ENCODE results near the gene PPTC7.
A peak's percentile ranks its signal among the peaks of the same experiment; 100 is the strongest.
"Not testable (repeated sequence)": the region's sequence is repeated elsewhere in the genome, so short reads cannot be mapped to it uniquely, and the experiment has no call there.

Gene PPTC7, protein sequence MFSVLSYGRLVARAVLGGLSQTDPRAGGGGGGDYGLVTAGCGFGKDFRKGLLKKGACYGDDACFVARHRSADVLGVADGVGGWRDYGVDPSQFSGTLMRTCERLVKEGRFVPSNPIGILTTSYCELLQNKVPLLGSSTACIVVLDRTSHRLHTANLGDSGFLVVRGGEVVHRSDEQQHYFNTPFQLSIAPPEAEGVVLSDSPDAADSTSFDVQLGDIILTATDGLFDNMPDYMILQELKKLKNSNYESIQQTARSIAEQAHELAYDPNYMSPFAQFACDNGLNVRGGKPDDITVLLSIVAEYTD

GRCh38 chr12:110583137-110584059 is at the start of gene PPTC7:
Gene PPTC7, minus strand, starts transcription at chr12:110583318. Its CDS starts 287 bp downstream, at chr12:110583031.
- peak; percentile 95 to 96 for DNase-seq

GRCh38 chr12:110627500-110628195 is 44.5 kb upstream of the PPTC7 start:
- no peak for DNase-seq

- DNase-seq, result no peak
These were observed 39.5 kb upstream of the PPTC7 start for GRCh38 chr12:110622582-110622981.

DNA sequence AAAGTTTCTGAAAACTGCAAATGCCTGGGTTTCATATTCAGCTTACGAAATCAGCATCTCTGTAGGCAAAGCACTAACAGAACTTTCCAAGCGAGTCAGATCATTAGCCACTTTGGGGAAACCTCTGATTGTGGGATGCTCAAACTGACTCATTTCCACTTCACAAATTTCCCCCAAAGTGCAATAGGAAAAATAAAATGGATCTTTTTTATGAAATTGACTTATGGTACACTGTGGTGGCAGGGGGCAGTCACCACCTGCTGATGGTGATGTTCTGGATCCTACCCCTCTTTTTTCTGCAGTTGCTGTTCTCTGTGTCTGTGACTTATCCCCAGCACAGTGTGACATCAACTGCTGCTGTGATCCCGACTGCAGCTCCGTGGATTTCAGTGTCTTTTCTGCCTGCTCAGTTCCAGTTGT is 36.4 kb upstream of the PPTC7 start:
- DNase-seq, result no peak

- DNase-seq, result no peak
These were observed 33.5 kb upstream of the PPTC7 start for GRCh38 chr12:110616471-110617115.

DNA sequence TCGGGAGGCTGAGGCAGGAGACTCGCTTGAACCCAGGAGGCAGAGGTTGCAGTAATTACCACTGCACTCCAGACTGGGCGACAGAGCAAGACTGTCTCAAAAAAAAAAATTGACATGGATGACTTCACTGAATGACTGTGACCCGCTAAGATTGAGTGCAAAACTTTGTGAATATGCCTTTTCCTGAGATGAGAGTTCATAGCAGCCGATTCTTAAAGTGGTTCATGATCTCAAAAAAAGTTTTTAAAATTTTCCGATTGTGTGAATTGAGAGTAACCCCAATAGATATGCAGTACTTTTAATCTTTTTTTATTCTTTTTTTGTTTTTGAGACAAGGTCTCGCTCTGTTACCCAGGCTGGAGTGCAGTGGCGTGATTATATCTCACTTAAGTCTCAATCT is 32.1 kb upstream of the PPTC7 start:
- no peak for DNase-seq

DNA sequence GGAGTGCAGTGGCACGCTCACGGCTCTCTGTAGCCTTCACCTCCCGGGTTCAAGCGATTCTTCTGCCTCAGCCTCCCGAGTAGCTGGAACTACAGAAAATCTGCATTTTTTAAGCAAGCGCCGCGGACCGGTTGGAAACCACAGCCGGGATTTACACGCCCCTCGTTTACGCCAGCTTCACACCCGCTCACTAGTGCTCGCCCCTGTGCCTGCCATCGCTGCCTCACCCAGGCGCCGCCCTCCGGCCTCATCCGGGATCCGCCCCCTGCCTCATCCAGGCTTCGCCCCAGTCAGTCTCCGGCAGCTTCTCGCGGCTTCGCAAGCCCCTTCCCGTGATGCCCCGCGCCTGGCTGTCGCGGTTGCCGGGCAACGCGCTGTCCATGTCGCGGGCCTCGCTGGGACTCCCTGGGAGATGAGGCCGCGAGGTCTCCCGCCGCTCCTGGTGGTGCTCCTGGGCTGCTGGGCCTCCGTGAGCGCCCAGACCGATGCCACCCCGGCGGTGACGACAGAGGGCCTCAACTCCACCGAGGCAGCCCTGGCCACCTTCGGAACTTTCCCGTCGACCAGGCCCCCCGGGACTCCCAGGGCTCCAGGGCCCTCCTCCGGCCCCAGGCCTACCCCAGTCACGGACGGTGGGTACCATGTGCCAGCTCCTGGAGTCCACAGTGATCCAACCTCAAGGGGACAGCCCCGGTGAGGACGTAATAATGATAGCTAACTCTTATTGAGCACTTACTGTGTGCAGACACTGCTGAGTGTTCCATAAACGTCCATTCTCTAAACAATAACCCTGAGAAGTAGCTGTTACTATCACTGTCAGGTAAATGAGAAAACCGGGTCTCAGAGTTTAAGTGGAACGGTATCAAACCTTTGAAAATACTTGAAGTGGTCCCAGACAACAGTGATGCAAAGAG is 30.9 kb upstream of the PPTC7 start, which contains the start of gene TCTN1:
TCTN1 (plus strand) TSS at position 359 of the 914 bp plus-strand sequence; CDS start at position 413, 54 bp downstream.
- peak; percentile 90 to 95 for DNase-seq

DNA sequence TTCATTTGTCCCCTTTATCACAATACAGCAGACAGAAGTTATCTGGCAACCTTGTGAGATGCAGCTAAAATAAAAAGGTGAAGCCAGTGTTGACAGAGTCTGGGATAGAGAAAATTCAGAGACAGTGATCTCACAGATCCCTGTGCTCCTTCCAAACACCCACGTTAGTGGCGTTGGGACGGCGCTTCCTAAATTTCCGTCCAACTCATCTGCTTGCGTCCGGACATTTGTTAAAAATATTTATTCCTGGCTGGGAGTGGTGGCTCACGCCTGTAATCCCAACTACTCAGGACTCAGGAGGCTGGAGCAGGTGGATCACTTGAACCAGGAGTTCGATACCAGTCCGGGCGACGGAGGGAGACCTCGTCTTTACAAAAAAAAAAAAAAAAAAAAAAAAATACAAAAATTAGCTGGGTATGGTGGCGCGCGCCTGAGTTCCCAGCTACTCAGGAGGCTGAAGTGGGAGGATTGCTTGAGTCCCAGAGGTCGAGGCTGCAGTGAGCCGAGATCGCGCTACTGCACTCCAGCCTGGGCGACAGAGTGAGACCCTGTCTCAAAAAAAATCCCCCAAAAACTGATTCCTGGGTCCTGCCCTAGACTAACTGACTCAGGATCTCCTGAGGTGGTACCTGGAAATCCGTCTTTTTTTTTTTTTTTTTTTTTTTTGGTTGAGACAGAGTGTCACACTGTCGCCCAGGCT is 30.1 kb upstream of the PPTC7 start:
- no peak for DNase-seq

- DNase-seq, result no peak
These were observed 23.1 kb upstream of the PPTC7 start for GRCh38 chr12:110606253-110606611.

GRCh38 chr12:110602085-110602814 is 19.1 kb upstream of the PPTC7 start:
- peak; percentile 49 to 63 for DNase-seq

DNA sequence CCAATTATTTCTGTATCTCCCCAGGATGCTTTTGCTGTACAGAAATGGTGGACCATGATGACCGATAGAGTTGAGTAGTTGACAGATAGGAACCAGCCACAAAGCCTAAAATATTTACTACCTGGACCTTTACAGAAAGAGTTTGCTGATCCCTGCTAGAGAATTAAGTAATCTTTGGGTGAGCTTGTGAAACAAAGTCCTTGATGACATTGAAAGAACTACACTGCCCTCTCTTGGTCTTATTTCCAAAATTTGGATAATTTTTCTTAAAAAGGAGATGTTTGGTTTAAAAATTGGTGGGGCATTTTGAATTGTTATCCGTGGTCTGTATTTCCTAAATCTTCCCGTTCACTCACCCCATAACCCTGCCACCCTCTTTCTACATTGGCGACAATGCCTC is 17.1 kb upstream of the PPTC7 start:
- peak in 1 of 2 experiments; percentile 22 for DNase-seq

DNA sequence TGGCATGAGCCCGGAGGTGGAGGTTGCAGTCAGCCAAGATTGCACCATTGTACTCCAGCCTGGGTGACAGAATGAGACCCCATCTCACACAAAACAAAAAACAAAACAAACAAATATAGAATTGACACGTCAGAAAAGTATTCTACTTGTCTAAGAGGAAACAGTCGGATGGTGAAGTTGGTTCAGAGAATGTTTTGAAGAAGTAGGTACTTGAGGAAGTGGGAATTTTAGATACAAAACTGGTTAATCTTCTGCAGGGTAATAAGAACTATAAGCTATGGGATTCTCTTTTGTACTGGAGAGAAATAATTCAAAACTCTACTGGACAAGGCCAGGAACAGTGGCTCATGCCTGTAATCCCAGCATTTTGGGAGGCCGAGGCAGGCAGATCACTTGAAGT is 16.2 kb upstream of the PPTC7 start:
- no peak for DNase-seq

GRCh38 chr12:110597885-110598284 is 14.8 kb upstream of the PPTC7 start:
- DNase-seq, result no peak

GRCh38 chr12:110592919-110593318 is 9.8 kb upstream of the PPTC7 start:
- DNase-seq, result not testable (repeated sequence)

DNA sequence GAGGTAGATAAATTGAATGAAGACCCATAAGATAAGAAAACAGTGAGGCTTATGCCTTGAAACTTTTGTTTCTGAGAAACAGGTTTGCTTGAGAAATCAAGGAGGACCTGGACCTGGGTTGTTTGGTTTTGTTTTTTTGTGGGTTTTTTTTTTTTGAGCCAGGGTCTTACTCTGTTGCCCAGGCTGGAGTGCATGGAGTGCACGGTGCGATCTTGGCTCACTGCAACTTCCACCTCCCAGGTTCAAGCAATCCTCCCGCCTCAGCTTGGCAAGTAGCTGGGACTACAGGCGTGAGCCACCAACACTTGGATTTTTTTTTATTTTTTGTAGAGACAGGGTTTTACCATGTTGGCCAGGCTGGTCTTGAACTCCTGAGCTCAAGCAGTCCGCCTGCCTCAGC is 9.0 kb upstream of the PPTC7 start:
- DNase-seq, result no peak

- no peak for DNase-seq
These were observed 8.4 kb upstream of the PPTC7 start for GRCh38 chr12:110591451-110592051.

DNA sequence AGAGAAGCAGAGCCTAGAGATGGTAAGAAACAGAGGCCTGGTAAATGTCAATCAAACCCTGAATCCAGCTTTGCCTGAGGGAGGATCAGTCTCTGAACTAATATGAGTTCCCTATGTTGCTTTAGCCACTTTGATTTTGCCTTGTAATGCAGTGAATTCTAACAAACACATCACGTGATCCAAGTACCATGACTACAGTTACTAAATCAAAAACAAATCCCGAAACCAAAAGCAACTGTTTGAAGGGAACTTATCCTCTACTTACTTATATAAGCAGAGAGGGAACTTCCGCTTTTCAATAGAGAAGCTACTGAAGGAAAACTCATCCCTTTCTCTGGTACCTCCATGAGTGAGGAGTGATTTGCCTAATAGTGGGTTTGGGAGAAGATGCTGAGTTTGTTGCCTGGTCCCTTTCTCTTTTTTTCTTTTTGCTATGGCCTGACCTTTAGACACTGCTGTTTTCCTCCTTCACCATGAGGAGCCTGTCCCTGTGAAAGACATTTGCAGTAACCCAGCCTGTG is 7.7 kb upstream of the PPTC7 start:
- no peak for DNase-seq

GRCh38 chr12:110590059-110590458 is 6.9 kb upstream of the PPTC7 start:
- no peak for DNase-seq

GRCh38 chr12:110587102-110587501 is 4.0 kb upstream of the PPTC7 start:
- not testable (repeated sequence) for DNase-seq
